Mammary microvascular endothelial cell (primary cell): ENCODE results near the gene ZNF699. TPM values are rescaled to one million over a fixed set of nuclear protein-coding genes. Genes with fewer than 3 reads are reported as not detected.

Experiments used
- total RNA-seq: library from RNA; depleted of rRNA; stranded (reverse); fragments of >200 nt; gene quantifications from 2 replicates; pipeline ENCODE4 v1.2.3, GENCODE V29; 2015

ZNF699 gene
- 2.6 and 5.8 TPM in 2 replicates for total RNA-seq

DNA sequence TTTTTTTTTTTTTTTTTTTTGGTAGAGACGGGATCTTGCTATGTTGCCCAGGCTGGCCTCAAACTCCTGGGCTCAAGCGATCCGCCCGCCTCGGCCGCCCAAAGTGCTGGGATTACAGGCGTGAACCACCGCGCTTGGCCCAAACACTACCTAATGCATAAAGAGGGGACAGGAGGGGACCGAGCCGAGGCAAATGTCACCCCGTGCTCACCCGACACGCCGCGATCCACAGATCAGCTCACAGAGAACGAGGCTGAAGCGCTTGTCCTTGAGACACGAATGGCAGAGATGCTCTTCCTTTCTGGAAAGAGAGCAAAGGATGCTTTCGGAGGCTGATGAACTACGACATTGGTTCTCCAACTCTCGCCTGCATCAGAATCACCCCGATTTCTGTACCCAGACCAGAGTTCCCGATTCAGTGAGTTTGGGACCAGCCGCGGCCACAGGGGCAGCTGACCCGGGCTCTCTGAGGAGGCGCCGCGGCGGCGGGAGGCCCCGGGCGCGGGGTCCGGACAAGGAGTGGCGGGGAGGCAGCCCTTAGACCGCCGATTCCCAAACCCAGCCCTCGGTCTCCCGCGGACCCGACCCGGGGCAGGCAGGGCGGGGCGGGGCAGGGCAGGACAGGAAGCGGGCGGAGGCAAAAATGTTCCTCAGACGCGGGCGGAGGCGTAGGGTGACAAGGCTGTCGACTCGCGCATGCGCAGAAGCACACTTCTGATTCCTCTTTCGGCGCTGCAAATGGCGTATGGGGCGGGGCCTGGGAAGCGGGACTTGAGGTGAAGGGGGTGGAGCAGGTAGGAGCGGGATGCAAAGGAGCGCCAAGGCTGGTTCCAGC is at the start of gene ZNF699:
ZNF699 (minus strand) TSS at position 700 of the 835 bp plus-strand sequence. CDS start 4,719 bp downstream, outside the sequence.

GRCh38 chr19:9323919-9324583 is 14.4 kb upstream of the ZNF699 start, which contains the start of gene ZNF559:
Gene ZNF559, plus strand, starts transcription at chr19:9324179. Its CDS starts 14,371 bp downstream, at chr19:9338550.

DNA sequence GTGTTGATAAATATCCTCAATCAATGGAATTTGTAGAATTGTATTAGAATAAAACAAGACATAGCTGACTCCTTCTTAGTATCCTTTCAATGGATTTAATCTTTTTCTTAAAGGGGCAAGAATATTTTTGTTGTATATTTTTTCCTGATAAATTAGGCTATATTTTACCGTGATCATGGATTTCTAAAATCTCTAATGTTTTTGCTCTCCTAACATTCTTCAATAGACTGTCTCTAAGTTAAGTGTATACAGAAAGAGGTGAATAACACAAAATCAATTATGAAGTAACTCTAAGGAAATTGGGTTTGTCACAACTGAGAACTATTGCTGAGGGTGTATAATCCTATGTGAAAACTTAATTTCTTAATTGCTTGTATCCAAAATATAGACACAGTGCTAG is 59.0 kb downstream of the ZNF699 start, which contains the start of gene OR7E24:
OR7E24 (plus strand) TSS at position 301 of the 400 bp plus-strand sequence. CDS start 114 bp downstream, outside the sequence.

Other genes with a start within 250 kb of the ZNF699 start
- not detected in 2 replicates for gene OR1M1, start 222.8 kb downstream of the ZNF699 start, total RNA-seq
- gene OR7G2, start 202.4 kb downstream of the ZNF699 start, total RNA-seq: not detected in 2 replicates
- not detected in 2 replicates for gene OR7G1, start 194.1 kb downstream of the ZNF699 start, total RNA-seq
- gene OR7G3, start 182.9 kb downstream of the ZNF699 start, total RNA-seq: not detected in 2 replicates
- gene ZNF317, start 169.4 kb downstream of the ZNF699 start, total RNA-seq: 13.1 and 13.4 TPM in 2 replicates
- gene OR7D2, start 130.9 kb downstream of the ZNF699 start, total RNA-seq: 0.10 TPM in 1 of 2 replicates, not detected in the other
- gene OR7D4, start 90.2 kb downstream of the ZNF699 start, total RNA-seq: not detected in 2 replicates
- gene OR7E24, start 58.9 kb downstream of the ZNF699 start, total RNA-seq: not detected in 2 replicates
- 6.5 and 6.9 TPM in 2 replicates for gene ZNF559, start 14.3 kb upstream of the ZNF699 start, total RNA-seq
- 0.15 and 2.0 TPM in 2 replicates for gene ZNF177, start 53.2 kb upstream of the ZNF699 start, total RNA-seq
- 8.9 and 9.1 TPM in 2 replicates for gene ZNF266, start 125.7 kb upstream of the ZNF699 start, total RNA-seq
- not detected in 2 replicates for gene ZNF560, start 188.8 kb upstream of the ZNF699 start, total RNA-seq
- gene ZNF426, start 228.8 kb upstream of the ZNF699 start, total RNA-seq: 6.6 and 9.2 TPM in 2 replicates